ENCODE results near the gene PHLPP1. TPM values are rescaled to one million over a fixed set of nuclear protein-coding genes. Genes with fewer than 3 reads are reported as not detected.

The PHLPP1 gene
- 17.7 TPM for polyA plus RNA-seq (2013, experiment 1 of 2)
- 15.9 TPM for polyA plus RNA-seq (2013, experiment 2 of 2)

DNA sequence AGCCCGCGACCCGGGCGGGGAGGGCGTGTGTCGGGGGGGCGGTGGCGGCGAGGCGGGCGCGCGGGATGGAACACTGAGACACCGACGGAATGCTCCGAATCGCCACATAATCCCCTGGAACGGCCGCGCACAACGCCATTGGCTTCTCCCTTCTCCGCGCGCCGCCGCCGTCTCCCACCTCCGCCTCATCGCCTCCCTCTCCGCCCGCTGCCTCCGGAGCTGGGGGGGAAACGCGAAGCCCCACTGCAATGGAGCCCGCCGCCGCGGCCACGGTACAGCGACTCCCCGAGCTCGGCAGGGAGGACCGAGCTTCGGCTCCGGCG lies at the start of gene PHLPP1:
TSS of gene PHLPP1 (plus strand) at position 106 of the 323 bp plus-strand sequence. CDS start at position 249, 143 bp downstream.
- peak within 1 kb of the TSS; percentile 90 for H3K27ac ChIP-seq (ENCODE audit: low read depth, low read length, severe bottlenecking)
- H3K36me3 ChIP-seq (ENCODE audit: control insufficient read depth, insufficient read depth, low read length): no peaks in the 10 kb centered on the region
- peaks cover 14% of the 10 kb centered on the region for H3K4me1 ChIP-seq (ENCODE audit: control insufficient read depth, insufficient read depth, low read length, poor library complexity, severe bottlenecking)
- H3K9me3 ChIP-seq (ENCODE audit: control insufficient read depth, low read length): no peaks in the 10 kb centered on the region
- peak within 1 kb of the TSS; percentile 65 for H3K4me3 ChIP-seq (ENCODE audit: extremely low read depth, insufficient read depth, low read length, poor library complexity, severe bottlenecking)
- WGBS, 2 experiments (ENCODE audit: insufficient coverage in 2 of 2): 0% methylated on average over 33 to 45 of the region's 46 CpGs

GRCh38 chr18:62669225-62669624 lies 46.1 kb upstream of the PHLPP1 start:
- H3K4me1 ChIP-seq (ENCODE audit: control insufficient read depth, insufficient read depth, low read length, poor library complexity, severe bottlenecking): peaks cover 7% of the 10 kb centered on the region
- no peak overlapping the region for H3K4me3 ChIP-seq (ENCODE audit: extremely low read depth, insufficient read depth, low read length, poor library complexity, severe bottlenecking)
- no peaks in the 10 kb centered on the region for H3K9me3 ChIP-seq (ENCODE audit: control insufficient read depth, low read length)
- no CpG with 5 or more reads among the region's 1 CpG for WGBS, 2 experiments (ENCODE audit: insufficient coverage in 2 of 2)
- no peaks in the 10 kb centered on the region for H3K36me3 ChIP-seq (ENCODE audit: control insufficient read depth, insufficient read depth, low read length)
- H3K27ac ChIP-seq (ENCODE audit: low read depth, low read length, severe bottlenecking): no peak overlapping the region

DNA sequence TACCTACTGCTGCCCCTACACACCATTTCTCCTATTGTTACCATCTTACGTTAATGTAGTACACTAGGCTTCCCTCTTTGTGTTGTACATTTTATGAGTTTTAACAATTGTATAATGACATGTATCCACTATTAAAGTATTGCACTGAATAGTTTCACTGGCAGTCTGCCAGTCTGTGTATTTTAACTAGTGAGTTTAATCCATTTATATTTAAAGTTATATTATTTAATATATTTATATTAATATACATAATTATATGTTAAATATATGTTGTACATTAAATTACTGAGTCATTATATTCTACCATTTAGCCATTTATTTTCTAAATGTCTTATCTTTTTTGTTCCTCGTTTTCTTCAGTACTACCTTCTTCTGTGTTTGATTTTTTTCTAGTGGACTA lies 44.8 kb upstream of the PHLPP1 start:
- no CpG with 5 or more reads among the region's 2 CpGs for WGBS, 2 experiments (ENCODE audit: insufficient coverage in 2 of 2)
- peaks cover 4% of the 10 kb centered on the region for H3K4me1 ChIP-seq (ENCODE audit: control insufficient read depth, insufficient read depth, low read length, poor library complexity, severe bottlenecking)
- H3K36me3 ChIP-seq (ENCODE audit: control insufficient read depth, insufficient read depth, low read length): no peaks in the 10 kb centered on the region
- H3K27ac ChIP-seq (ENCODE audit: low read depth, low read length, severe bottlenecking): no peak overlapping the region
- H3K9me3 ChIP-seq (ENCODE audit: control insufficient read depth, low read length): no peaks in the 10 kb centered on the region
- no peak overlapping the region for H3K4me3 ChIP-seq (ENCODE audit: extremely low read depth, insufficient read depth, low read length, poor library complexity, severe bottlenecking)

DNA sequence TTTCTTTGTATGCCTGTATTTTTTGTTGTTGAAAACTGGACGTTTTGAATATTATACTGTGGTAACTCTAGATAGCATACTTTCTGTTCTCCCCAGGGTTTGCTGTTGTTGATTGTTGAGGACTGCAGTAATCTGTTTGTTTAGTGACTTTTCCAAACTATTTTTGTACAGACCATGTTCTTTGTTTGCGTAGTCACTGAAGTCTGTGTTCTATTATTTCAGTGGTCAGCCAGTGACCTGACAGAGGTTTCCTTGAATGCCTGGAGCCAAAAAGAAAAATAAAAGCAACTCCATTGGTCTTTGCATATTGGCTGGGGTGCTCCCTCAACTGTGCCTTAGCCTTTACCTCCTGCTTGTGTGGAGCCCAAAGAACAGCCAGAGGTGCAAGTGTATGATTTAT lies 42.7 kb upstream of the PHLPP1 start:
- Histone ChIP-seq H3K4me3 (ENCODE audit: extremely low read depth, insufficient read depth, low read length, poor library complexity, severe bottlenecking) (no peak overlapping the region), H3K36me3 (ENCODE audit: control insufficient read depth, insufficient read depth, low read length) (no peaks in the 10 kb centered on the region), H3K4me1 (ENCODE audit: control insufficient read depth, insufficient read depth, low read length, poor library complexity, severe bottlenecking) (peaks cover 4% of the 10 kb centered on the region), H3K27ac (ENCODE audit: low read depth, low read length, severe bottlenecking) (peak overlapping the region; percentile 1), H3K9me3 (ENCODE audit: control insufficient read depth, low read length) (no peaks in the 10 kb centered on the region)
- WGBS, 2 experiments (ENCODE audit: insufficient coverage in 2 of 2): 63 to 100% methylated on average over 1 of the region's 2 CpGs

- H3K9me3 ChIP-seq (ENCODE audit: control insufficient read depth, low read length): no peaks in the 10 kb centered on the region
- H3K36me3 ChIP-seq (ENCODE audit: control insufficient read depth, insufficient read depth, low read length): no peaks in the 10 kb centered on the region
- WGBS, 2 experiments (ENCODE audit: insufficient coverage in 2 of 2): 75 to 81% methylated on average over 6 to 9 of the region's 9 CpGs
- H3K4me1 ChIP-seq (ENCODE audit: control insufficient read depth, insufficient read depth, low read length, poor library complexity, severe bottlenecking): no peaks in the 10 kb centered on the region
- no peak overlapping the region for H3K27ac ChIP-seq (ENCODE audit: low read depth, low read length, severe bottlenecking)
- H3K4me3 ChIP-seq (ENCODE audit: extremely low read depth, insufficient read depth, low read length, poor library complexity, severe bottlenecking): no peak overlapping the region
These were observed 36.4 kb upstream of the PHLPP1 start for GRCh38 chr18:62678847-62679485.

- H3K9me3 ChIP-seq (ENCODE audit: control insufficient read depth, low read length): peaks cover under 1% of the 10 kb centered on the region
- H3K4me1 ChIP-seq (ENCODE audit: control insufficient read depth, insufficient read depth, low read length, poor library complexity, severe bottlenecking): no peaks in the 10 kb centered on the region
- no peak overlapping the region for H3K27ac ChIP-seq (ENCODE audit: low read depth, low read length, severe bottlenecking)
- H3K36me3 ChIP-seq (ENCODE audit: control insufficient read depth, insufficient read depth, low read length): no peaks in the 10 kb centered on the region
- no peak overlapping the region for H3K4me3 ChIP-seq (ENCODE audit: extremely low read depth, insufficient read depth, low read length, poor library complexity, severe bottlenecking)
- WGBS, 2 experiments (ENCODE audit: insufficient coverage in 2 of 2): 40 to 69% methylated on average over 1 to 2 of the region's 4 CpGs
These were observed 33.0 kb upstream of the PHLPP1 start for GRCh38 chr18:62682371-62682770.

GRCh38 chr18:62683935-62684334 lies 31.4 kb upstream of the PHLPP1 start:
- no peak overlapping the region for H3K4me3 ChIP-seq (ENCODE audit: extremely low read depth, insufficient read depth, low read length, poor library complexity, severe bottlenecking)
- H3K9me3 ChIP-seq (ENCODE audit: control insufficient read depth, low read length): peaks cover 11% of the 10 kb centered on the region
- H3K36me3 ChIP-seq (ENCODE audit: control insufficient read depth, insufficient read depth, low read length): no peaks in the 10 kb centered on the region
- H3K27ac ChIP-seq (ENCODE audit: low read depth, low read length, severe bottlenecking): no peak overlapping the region
- H3K4me1 ChIP-seq (ENCODE audit: control insufficient read depth, insufficient read depth, low read length, poor library complexity, severe bottlenecking): no peaks in the 10 kb centered on the region
- WGBS, 2 experiments (ENCODE audit: insufficient coverage in 2 of 2): 89 to 90% methylated on average over 3 of the region's 4 CpGs

GRCh38 chr18:62688743-62689317 lies 26.5 kb upstream of the PHLPP1 start:
- peaks cover 19% of the 10 kb centered on the region for H3K9me3 ChIP-seq (ENCODE audit: control insufficient read depth, low read length)
- no peak overlapping the region for H3K4me3 ChIP-seq (ENCODE audit: extremely low read depth, insufficient read depth, low read length, poor library complexity, severe bottlenecking)
- H3K36me3 ChIP-seq (ENCODE audit: control insufficient read depth, insufficient read depth, low read length): no peaks in the 10 kb centered on the region
- WGBS, 2 experiments (ENCODE audit: insufficient coverage in 2 of 2): 95 to 98% methylated on average over 6 of the region's 7 CpGs
- no peak overlapping the region for H3K27ac ChIP-seq (ENCODE audit: low read depth, low read length, severe bottlenecking)
- H3K4me1 ChIP-seq (ENCODE audit: control insufficient read depth, insufficient read depth, low read length, poor library complexity, severe bottlenecking): no peaks in the 10 kb centered on the region

DNA sequence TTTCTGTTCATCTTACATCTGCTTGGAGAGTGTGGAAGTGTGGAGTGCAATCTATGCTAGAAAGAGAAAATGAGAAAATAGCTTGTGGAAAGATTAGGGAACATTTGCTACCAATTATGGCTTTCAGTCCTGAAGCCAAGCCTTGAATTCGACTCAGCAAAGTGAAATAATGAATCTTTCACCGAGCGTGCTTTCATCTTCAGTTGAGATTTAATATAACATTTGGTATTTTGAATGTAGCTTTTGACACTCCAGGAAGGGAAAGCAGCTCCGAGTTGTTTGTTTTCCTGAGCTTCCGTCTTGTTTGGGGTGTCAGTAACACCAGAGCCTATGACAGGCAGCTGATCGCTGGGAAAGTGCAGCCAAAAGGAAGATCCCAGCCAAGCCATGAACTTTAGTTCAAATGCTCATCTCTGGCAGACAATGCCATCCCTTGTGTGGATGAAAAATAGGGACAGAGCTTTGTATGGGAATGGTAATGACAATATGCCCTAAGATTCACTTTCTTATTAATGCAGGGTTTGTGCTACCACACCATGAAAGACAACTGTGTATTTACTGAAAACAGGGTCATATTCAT lies 25.0 kb upstream of the PHLPP1 start:
- Histone ChIP-seq H3K36me3 (ENCODE audit: control insufficient read depth, insufficient read depth, low read length) (no peaks in the 10 kb centered on the region), H3K4me1 (ENCODE audit: control insufficient read depth, insufficient read depth, low read length, poor library complexity, severe bottlenecking) (no peaks in the 10 kb centered on the region), H3K9me3 (ENCODE audit: control insufficient read depth, low read length) (peaks cover 19% of the 10 kb centered on the region), H3K4me3 (ENCODE audit: extremely low read depth, insufficient read depth, low read length, poor library complexity, severe bottlenecking) (no peak overlapping the region), H3K27ac (ENCODE audit: low read depth, low read length, severe bottlenecking) (no peak overlapping the region)
- 83 to 89% methylated on average over 4 to 6 of the region's 6 CpGs for WGBS, 2 experiments (ENCODE audit: insufficient coverage in 2 of 2)

DNA sequence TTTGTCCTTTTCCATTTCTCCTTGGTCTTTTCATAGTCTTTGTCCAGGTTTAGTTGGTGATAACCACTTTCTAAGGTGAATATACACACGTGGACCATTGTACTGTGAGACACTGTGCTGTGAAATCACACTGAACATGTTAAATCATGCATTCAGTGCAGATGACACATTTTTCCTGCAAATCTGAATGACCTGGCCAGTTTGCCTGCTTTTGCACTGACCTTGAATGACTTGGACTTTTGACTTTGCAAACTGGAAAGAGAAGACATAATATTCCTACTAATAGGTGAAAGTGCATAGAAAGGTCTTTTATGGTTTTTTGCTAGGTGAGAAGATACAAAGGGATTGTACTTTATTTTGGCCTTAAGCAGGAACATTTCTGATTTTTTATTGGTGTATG lies 21.7 kb upstream of the PHLPP1 start:
- 83 to 100% methylated on average over 1 of the region's 1 CpG for WGBS, 2 experiments (ENCODE audit: insufficient coverage in 2 of 2)
- no peaks in the 10 kb centered on the region for H3K4me1 ChIP-seq (ENCODE audit: control insufficient read depth, insufficient read depth, low read length, poor library complexity, severe bottlenecking)
- no peak overlapping the region for H3K4me3 ChIP-seq (ENCODE audit: extremely low read depth, insufficient read depth, low read length, poor library complexity, severe bottlenecking)
- H3K27ac ChIP-seq (ENCODE audit: low read depth, low read length, severe bottlenecking): no peak overlapping the region
- H3K36me3 ChIP-seq (ENCODE audit: control insufficient read depth, insufficient read depth, low read length): no peaks in the 10 kb centered on the region
- H3K9me3 ChIP-seq (ENCODE audit: control insufficient read depth, low read length): peaks cover 11% of the 10 kb centered on the region

- no peaks in the 10 kb centered on the region for H3K36me3 ChIP-seq (ENCODE audit: control insufficient read depth, insufficient read depth, low read length)
- H3K4me3 ChIP-seq (ENCODE audit: extremely low read depth, insufficient read depth, low read length, poor library complexity, severe bottlenecking): no peak overlapping the region
These were observed 17.7 kb upstream of the PHLPP1 start for GRCh38 chr18:62697636-62698035.

More at GRCh38 chr18:62697636-62698035, 17.7 kb upstream of the PHLPP1 start:
- Histone ChIP-seq H3K9me3 (ENCODE audit: control insufficient read depth, low read length) (no peaks in the 10 kb centered on the region), H3K4me1 (ENCODE audit: control insufficient read depth, insufficient read depth, low read length, poor library complexity, severe bottlenecking) (no peaks in the 10 kb centered on the region), H3K27ac (ENCODE audit: low read depth, low read length, severe bottlenecking) (no peak overlapping the region)

Data from mesodermal cell (in vitro differentiated cells).